Cerebellar cortex (tissue), 1 donor: ENCODE results near the gene GNB4.
A peak's percentile ranks its signal among the peaks of the same experiment; 100 is the strongest.

Source experiments
- DNase-seq: peaks from one replicate; pipeline ENCODE4 v3.0.0-alpha.2; 2015; ENCODE audit warnings: low spot score

The GNB4 gene

GRCh38 chr3:179432451-179432850 is 18.8 kb downstream of the GNB4 start:
- no peak for DNase-seq

GRCh38 chr3:179432021-179432420 is 19.2 kb downstream of the GNB4 start:
- DNase-seq, result no peak

- no peak for DNase-seq
Observed at GRCh38 chr3:179430277-179430870, 20.9 kb downstream of the GNB4 start.

- DNase-seq, result no peak
Observed at GRCh38 chr3:179428876-179429548, 22.3 kb downstream of the GNB4 start.

- no peak for DNase-seq
Observed at GRCh38 chr3:179425075-179425474, 26.2 kb downstream of the GNB4 start.

- DNase-seq, result peak; percentile 19
Observed at GRCh38 chr3:179421500-179421899, 29.8 kb downstream of the GNB4 start.

GRCh38 chr3:179418610-179419009 is 32.7 kb downstream of the GNB4 start:
- no peak for DNase-seq

- DNase-seq, result no peak
Observed at GRCh38 chr3:179416681-179417080, 34.6 kb downstream of the GNB4 start.

GRCh38 chr3:179415377-179415776 is 35.9 kb downstream of the GNB4 start:
- no peak for DNase-seq

GRCh38 chr3:179414804-179415203 is 36.5 kb downstream of the GNB4 start:
- no peak for DNase-seq

- no peak for DNase-seq
Observed at GRCh38 chr3:179410999-179411398, 40.3 kb downstream of the GNB4 start.

GRCh38 chr3:179410331-179410730 is 40.9 kb downstream of the GNB4 start:
- DNase-seq, result no peak

- DNase-seq, result no peak
Observed at GRCh38 chr3:179404307-179404706, 47.0 kb downstream of the GNB4 start.

- no peak for DNase-seq
Observed at GRCh38 chr3:179402963-179403362, 48.3 kb downstream of the GNB4 start.

GRCh38 chr3:179401561-179401960 is 49.7 kb downstream of the GNB4 start:
- DNase-seq, result no peak

- no peak for DNase-seq
Observed at GRCh38 chr3:179398574-179399231, 52.6 kb downstream of the GNB4 start.

- no peak for DNase-seq
Observed at GRCh38 chr3:179391906-179392305, 59.4 kb downstream of the GNB4 start.

GRCh38 chr3:179376474-179376873 is 74.8 kb downstream of the GNB4 start:
- no peak for DNase-seq

- DNase-seq, result no peak
Observed at GRCh38 chr3:179375091-179375999, 75.9 kb downstream of the GNB4 start.

GRCh38 chr3:179373938-179374337 is 77.3 kb downstream of the GNB4 start:
- no peak for DNase-seq

GRCh38 chr3:179369621-179370020 is 81.6 kb downstream of the GNB4 start:
- no peak for DNase-seq

GRCh38 chr3:179363332-179363731 is 87.9 kb downstream of the GNB4 start:
- no peak for DNase-seq
